ENCODE results near the gene ZNF845.
"Not testable (repeated sequence)": the region's sequence is repeated elsewhere in the genome, so short reads cannot be mapped to it uniquely, and the experiment has no call there.

ZNF845 gene

GRCh38 chr19:53333463-53334449 is at the start of gene ZNF845:
ZNF845 (plus strand) TSS chr19:53333749; CDS start chr19:53341308, 7,559 bp downstream.
- in situ Hi-C loops (cut with MboI; ENCODE audit: low sequenced_read_pairs), result no loop called here

GRCh38 chr19:53285087-53285486 is 48.5 kb upstream of the ZNF845 start:
- in situ Hi-C loops (cut with MboI; ENCODE audit: low sequenced_read_pairs), result no loop called here

GRCh38 chr19:53290758-53291549 is 42.6 kb upstream of the ZNF845 start:
- in situ Hi-C loops (cut with MboI; ENCODE audit: low sequenced_read_pairs), result no loop called here

DNA sequence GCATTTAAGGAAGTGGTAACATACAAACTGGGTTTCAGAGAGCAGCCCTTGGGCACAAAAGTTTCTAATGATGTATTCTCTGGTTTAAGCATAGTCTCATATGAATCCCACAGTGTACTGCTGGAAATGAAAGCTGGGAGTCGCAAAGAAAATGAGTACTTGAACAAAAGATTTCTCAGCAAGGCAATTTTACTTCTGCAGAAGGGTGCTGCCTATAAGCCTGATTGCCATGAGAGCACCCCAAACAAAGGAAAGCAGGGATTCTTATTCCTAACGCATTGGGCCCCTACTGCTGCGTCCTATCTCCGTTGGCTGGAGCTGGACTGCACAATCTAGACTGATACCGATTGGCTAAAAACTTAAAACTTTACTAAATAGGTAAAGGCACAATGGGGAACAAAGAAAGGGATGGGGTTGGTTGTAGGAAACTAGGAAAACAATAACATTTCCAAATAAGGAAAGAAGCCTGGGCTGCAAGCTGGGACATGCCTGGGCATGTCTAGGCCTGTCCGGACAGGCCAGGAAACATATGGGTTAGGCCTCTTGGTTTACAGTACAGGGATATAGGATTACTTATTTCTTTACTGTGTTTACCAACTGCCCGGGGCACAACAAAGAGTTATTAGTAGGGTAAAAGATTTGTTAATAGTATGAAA is 38.6 kb upstream of the ZNF845 start:
- in situ Hi-C loops (cut with MboI; ENCODE audit: low sequenced_read_pairs), result no loop called here

DNA sequence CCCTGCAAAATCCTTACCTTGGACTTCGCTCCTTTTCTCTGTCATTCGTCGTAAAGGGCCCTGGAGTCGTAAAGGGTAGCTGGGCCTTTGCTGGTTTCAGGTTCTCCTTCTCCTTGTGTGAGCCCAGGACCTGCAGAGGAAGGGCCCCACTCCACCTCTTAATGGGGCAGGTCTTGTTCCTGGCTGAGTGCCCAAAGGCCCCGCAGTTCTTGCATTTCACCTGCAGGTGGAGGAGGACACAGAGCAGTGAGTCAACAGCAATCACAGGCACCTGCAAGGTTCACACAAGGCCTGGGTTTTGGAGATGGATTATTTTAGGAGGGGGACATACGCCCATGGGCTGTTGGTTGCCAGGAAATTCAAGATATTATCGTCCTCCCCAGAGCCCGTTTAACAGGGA is 32.2 kb upstream of the ZNF845 start:
- in situ Hi-C loops (cut with MboI; ENCODE audit: low sequenced_read_pairs), result not testable (repeated sequence)

GRCh38 chr19:53308339-53308811 is 25.2 kb upstream of the ZNF845 start:
- in situ Hi-C loops (cut with MboI; ENCODE audit: low sequenced_read_pairs), result no loop called here

- in situ Hi-C loops (cut with MboI; ENCODE audit: low sequenced_read_pairs), result no loop called here
These were observed 22.5 kb upstream of the ZNF845 start for GRCh38 chr19:53311044-53311443.

DNA sequence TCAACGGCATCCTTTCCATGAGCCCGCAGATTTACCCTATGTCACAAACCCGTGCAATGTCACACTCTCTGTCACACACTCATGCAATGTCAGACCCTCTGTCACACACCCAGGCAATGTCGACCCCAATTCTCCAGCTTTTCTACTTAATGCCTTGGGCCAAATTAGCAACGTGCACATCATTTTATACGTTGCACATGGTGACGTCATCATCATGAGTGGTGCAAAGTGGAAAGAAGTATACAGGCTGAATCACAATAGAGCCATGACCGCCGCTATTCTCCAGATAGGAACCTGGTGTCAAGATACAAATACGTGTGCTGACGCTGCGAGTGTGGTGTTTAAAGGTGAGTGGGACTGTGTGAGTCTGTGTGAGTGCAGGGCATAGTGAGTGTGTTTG is 21.7 kb upstream of the ZNF845 start:
- in situ Hi-C loops (cut with MboI; ENCODE audit: low sequenced_read_pairs), result no loop called here

GRCh38 chr19:53328967-53329366 is 4.6 kb upstream of the ZNF845 start:
- in situ Hi-C loops (cut with MboI; ENCODE audit: low sequenced_read_pairs), result no loop called here

DNA sequence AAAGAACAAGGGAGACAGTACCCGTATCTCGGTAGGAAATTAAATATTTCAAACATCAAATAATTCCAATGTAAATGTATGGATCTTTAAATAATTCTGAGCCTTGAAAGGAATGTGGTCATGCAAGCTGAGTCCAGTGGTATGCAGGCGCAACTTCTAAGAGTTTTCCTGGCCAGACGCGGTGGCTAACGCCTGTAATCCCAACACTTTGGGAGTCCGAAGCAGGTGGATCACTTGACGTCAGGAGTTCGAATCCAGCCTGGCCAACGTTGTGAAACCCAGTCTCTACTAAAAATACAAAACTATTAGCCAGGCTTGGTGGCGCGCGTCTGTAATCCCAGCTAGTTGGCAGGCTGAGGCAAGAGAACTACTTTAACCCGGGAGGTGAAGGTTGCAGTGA is 1.1 kb upstream of the ZNF845 start:
- in situ Hi-C loops (cut with MboI; ENCODE audit: low sequenced_read_pairs), result no loop called here

- in situ Hi-C loops (cut with MboI; ENCODE audit: low sequenced_read_pairs), result no loop called here
These were observed 485 bp upstream of the ZNF845 start for GRCh38 chr19:53333066-53333462.

GRCh38 chr19:53344403-53344802 is 10.9 kb downstream of the ZNF845 start:
- in situ Hi-C loops (cut with MboI; ENCODE audit: low sequenced_read_pairs), result not testable (repeated sequence)

DNA sequence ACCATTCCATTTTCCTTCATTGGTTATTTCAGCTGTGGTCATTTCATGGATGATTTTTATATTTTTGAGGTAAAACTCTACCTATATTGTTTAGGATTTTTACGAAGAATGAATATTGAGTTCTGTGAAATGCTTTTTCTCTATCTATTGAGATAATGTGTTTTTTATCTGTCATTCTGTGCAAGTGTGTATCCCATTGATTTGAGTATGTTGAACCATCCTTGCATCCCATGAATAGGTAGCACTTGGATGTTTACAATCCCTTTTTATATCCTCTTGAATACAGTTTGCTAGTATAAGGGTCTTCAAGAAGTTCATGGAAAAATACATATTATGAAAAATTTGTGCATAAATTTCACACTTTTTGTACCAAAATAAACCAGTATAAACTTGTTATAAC is 22.2 kb downstream of the ZNF845 start:
- in situ Hi-C loops (cut with MboI; ENCODE audit: low sequenced_read_pairs), result no loop called here

DNA sequence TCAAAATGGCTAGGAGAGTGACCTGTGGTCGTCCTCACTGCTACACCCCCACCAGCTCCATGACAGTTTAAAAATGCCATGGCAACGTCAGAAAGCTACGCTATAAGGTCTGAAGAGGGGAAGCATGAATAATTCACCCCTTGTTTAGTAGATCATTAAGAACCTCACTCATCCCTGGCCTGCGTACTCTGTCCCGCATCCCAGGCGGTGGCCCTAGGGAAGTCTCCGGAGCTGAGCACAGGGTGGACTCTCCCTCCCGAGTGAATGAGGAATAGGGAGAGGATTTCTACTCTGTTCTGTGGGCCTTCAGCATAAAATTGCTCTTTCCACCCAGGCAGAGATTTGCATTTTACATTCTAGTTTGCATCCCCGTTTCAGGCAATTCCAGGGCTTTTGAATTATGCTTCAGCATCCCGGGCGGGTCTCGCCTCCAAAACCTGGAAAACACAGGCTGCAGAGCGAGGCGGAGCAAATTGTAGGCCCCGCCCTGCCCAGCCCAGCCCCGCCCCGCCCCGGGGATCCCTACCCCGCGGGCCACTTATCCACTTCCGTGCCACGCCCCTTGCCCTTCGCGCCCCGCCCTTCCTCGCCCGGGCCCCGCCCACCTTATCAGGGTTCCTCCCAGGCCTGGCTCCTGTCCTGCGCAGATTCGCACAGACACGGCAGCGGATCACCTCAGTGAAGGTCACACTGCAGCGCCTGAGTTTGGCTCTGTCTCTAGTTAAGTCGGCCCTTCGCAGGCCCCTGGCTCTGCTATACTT is 24.5 kb downstream of the ZNF845 start:
- in situ Hi-C loops (cut with MboI; ENCODE audit: low sequenced_read_pairs), result no loop called here

DNA sequence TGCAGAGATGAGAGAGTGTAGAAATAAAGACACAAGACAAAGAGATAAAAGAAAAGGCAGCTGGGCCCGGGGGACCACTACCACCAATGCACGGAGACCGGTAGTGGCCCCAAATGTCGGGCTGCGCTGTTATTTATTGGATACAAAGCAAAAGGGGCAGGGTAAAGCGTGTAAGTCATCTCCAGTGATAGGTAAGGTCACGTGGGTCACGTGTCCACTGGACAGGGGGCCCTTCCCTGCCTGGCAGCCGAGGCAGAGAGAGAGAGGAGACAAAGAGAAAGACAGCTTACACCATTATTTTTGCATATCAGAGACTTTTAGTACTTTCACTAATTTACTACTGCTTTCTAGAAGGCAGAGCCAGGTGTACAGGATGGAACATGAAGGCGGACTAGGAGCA is 26.5 kb downstream of the ZNF845 start:
- in situ Hi-C loops (cut with MboI; ENCODE audit: low sequenced_read_pairs), result not testable (repeated sequence)

- in situ Hi-C loops (cut with MboI; ENCODE audit: low sequenced_read_pairs), result no loop called here
These were observed 31.8 kb downstream of the ZNF845 start, which contains the start of gene ZNF525 for GRCh38 chr19:53365134-53365898. ZNF525 (plus strand) TSS chr19:53365705; CDS start chr19:53372282, 6,577 bp downstream.

DNA sequence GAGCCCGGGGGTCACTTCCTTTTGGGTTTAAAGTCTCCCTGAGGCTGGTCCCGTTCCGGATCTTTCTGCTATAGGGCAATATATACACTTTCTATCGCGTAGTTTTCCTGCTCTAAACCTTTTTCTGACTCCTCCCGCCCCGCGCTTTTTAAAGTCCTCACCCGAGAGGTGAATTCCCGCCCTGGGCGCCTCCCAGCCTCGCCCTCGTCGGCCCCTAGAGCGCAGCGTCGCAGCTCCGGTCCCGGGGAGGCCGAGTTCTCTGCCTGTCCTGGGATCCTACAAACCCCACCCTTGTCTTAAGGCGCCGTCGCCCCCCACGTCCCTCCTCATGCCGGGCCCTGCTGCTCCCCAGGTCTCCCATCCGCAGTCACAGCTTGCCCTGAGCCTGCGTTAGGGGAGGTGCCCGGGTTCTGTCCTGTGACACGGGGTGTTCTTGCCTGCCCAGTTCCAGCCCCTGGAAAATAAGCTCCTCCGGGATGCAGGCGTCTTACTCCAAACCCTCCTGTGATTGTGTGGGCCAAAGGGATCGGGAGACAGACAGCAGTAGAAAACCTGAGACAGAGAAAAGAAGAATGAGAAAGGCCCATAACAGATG is 32.4 kb downstream of the ZNF845 start:
- in situ Hi-C loops (cut with MboI; ENCODE audit: low sequenced_read_pairs), result no loop called here

DNA sequence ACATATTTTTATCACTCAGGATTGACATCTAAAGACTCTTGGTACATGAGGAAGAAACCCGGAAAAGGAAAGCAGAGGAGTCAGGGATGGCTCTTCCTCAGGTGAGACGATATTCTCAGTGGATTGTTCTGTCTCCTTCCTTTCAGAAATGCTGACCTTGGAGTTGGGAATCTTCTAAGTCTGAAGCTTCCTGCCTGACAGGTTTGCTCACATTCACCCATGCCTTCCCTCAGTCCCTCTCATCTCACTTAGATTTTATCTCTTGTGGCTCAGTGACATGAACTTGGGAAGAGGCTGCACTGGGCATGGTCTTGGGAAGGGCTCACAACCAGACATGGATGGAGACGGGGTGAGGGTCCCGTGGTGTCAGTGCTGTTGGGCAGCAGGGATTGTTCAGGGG is 38.6 kb downstream of the ZNF845 start:
- in situ Hi-C loops (cut with MboI; ENCODE audit: low sequenced_read_pairs), result no loop called here

GRCh38 chr19:53374288-53374687 is 40.7 kb downstream of the ZNF845 start:
- in situ Hi-C loops (cut with MboI; ENCODE audit: low sequenced_read_pairs), result no loop called here
